Daoy (cell line): Measurements from ENCODE around the gene OLFM2. TPM values are rescaled to one million over a fixed set of nuclear protein-coding genes. Genes with fewer than 3 reads are reported as not detected.
"Not testable (repeated sequence)": the region's sequence is repeated elsewhere in the genome, so short reads cannot be mapped to it uniquely, and the experiment has no call there.

Experiments used
- DNase-seq: peaks from one replicate; pipeline ENCODE4 v3.0.0-alpha.2; 2015; ENCODE audit warnings: low read depth
- total RNA-seq: library from RNA; depleted of rRNA; stranded (reverse); fragments of >200 nt; shearing (Covaris generic); gene quantifications from 2 replicates; pipeline ENCODE4 v1.2.3, GENCODE V29; 2014; rRNA removed

The OLFM2 gene
- total RNA-seq, 1 experiment from 2014 or later: 15.7 TPM

DNA sequence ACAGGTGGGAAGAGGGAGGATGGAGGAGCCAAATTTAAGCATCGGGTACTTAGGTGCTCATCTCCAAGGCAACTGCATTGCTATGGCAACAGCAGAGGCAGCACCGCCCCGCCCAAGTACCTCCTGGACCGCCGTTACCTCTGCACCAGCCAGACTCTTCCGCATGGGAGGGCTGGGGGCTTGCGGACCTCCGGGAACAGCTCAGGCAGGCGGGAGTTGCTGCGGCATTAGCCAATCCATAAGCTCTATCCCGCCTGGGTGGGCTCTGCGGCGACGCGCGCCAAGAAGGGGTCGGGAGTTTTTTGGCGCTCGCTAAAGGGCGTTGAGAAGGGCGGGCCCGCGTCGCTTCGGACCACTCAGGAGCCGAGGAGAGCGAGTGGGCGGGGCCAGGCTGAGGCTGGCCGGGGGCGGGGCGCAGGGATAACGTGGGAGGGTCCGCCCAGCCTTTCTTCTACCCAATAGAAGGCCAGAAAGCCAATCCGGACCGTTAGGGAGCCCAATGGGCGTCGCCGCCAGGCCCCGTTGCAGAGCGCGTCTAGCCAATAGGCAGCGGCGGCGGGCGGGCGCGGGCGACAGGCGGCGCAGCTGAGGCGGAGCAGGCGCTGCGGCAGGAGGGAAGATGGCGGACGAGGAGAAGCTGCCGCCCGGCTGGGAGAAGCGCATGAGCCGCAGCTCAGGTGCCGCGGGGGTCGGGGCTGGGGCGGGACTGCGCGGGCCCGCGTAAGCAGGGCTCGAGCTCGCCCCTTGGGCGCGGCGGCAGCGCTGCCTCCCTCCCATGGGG is 101.4 kb downstream of the OLFM2 start, which contains the start of gene PIN1:
Gene PIN1, plus strand, starts transcription at position 593 of the 781 bp plus-strand sequence. Its CDS starts 27 bp downstream, at position 620.
- DNase-seq: peak; percentile 99

DNA sequence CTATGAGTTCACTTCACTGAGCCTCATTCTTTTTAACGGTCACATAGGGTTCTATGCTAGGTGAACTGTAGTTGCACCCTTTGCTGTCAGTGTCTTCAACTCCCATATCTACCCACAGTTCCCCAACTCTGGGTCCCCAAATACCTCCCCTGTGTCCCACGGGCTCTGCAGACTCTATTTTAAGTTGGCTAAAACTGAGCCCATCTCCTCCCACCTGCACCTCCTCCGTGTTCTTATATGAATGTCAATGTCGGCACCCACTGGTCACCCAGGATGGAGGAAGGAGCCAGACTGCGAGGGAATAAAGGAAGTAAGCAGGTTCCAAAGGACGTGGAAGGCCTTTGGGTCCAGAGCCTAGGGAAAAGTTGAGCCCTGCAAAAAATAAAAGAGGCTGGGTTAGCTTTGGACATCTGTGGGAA is 102.0 kb downstream of the OLFM2 start:
- no peak for DNase-seq

DNA sequence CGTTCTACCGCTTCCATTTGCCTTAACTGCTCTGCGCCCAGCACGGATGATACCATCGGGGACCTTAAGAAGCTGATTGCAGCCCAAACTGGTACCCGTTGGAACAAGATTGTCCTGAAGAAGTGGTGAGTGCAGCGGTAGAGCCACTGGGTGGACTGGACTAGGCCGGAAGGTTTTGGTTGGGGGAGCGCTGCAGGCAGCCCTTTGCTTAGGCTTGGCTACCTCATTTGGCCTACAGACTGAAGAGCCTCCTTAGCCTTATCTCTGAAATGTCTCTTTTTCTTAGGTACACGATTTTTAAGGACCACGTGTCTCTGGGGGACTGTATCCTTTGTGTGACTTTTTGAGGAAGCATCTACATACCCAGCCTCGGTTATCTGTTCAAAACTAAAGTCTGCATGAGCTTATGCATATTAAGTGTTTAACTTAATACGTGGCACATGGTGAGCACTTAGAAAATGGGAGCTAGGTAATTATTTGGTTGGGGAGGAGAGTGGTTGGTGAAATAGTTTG is 107.7 kb downstream of the OLFM2 start:
- DNase-seq: no peak

DNA sequence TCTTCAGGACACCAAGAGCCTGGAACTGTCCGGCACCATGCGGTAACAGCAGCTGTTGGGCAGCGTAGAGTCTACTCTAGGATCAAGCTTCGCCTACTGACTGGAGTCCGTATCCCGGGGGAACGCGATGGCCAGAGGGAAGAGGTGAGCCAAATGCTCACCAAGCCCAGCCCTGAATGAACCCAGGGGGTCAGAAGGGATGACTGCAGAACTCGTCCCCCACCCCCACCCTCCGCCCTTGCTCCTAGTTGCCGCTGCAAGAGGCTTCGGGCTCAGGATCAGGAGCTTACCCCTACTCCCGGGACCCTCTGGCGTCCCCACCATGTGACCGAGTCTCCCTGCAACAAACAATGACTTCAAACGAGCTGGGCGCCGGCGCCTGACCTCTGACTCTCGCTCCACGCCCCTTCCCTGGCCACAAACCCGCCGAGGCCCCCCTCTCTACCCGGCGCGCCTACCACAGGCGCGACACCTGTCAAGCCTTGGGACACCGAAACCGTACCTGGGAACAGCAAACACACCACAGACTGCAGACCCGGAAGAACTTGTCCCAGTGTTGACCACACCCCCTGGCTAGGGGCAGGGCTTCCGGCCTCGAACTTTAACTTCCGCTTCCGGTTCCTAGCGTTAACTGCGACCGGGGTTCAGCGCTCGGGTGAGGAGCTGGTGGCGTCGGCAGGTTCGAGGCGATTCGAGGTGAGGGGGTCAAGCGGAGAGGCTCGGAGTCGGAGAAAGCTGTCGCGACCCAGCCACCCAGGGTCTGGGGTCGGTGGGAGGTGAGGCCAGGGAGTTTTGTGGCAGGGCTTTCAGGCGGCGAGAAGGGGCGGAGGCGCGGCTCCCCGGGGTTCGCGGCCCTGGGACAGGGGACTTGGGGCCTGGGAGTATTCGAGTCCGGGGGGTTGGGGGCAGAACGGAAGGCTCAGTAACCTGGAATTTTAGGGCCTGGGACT is 108.8 kb downstream of the OLFM2 start, which contains the start of gene UBL5:
Gene UBL5, plus strand, starts transcription at position 630 of the 950 bp plus-strand sequence. CDS start 420 bp downstream, outside the sequence.
- DNase-seq: peak; percentile 91

DNA sequence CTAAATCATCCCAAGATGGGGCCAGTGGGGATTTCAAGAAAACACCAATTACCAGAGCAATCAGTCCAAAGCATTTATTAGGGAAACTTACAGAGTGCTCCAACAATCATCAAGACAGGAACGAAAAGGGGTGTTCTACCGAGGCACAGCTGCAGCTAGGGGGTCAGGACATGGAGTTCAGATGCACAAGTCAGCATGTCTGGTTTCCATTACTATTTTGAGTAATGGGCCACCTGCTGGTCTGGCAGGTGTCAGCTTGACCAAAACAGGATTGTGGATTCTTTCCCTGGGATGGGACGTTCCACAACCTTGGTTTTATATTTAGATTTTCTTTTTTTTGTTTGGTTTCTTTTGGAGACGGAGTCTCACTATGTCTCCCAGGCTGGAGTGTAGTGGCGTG is 112.5 kb downstream of the OLFM2 start:
- DNase-seq: no peak

DNA sequence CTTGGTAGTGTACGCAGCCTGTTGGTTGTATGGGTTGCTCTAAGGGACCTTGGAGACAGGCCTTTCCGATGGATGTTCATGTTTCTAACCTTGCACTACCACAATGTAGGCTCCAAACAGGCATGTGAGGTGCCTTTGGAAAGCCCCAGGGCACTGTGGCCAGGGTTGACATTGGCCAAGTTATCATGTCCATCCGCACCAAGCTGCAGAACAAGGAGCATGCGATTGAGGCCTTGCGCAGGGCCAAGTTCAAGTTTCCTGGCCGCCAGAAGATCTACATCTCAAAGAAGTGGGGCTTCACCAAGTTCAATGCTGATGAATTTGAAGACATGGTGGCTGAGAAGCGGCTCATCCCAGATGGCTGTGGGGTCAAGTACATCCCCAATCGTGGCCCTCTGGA is 116.3 kb downstream of the OLFM2 start:
- not testable (repeated sequence) for DNase-seq

DNA sequence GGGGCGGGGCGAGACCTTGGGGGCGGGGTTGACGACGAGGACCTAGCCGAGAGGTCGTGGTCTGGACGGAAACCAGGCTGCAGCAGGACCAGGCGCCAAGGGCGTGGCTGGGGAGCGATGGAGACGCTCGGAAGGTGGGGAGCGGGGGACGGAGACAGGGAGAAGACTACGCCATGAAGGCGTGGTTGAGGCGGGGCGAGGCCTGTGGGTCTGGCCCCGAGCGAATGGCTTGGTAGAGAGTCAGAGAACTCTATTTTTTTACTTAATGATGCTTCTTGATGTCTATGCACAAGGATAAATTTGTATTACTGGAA is 116.8 kb downstream of the OLFM2 start:
- no peak for DNase-seq

DNA sequence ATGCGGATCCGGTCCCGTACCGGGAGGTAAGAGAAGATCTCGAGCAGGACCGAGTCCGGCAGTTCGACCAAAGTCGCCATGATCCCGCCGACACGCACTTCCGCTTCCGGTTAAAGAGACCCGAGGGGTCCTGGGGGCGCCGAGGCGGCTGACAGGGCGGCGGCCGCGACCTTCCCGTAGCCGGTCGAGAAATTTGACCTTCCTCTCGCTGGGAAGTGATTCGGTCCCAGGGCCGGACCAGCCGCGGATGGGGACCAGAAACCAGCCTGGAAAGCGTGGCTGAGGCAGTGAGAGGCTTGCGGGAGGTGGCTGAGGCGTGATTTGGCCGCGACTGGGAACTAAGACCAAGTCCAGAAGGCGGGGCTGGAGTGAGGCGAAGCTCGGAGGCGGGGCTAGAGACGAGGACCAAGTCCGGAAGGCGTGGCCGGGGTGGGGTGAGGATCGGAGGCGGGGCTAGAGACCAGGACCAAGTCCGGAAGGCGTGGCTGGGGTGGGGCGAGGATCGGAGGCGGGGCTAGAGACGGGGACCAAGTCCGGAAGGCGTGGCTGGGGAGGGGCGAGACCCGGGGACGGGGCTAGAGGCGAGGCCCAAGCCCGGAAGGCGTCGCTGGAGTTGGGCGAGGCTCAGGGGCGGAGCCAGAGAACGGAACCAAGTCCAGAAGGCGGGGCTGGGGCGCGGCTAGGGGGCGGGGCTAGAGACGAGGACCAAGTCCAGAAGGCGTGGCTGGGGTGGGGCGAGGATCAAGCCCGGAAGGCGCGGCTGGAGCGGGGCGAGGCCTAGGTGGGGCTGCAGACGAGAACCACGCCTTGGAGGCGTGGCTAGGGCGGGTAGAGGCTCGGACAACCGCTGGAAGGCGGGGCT is 117.3 kb downstream of the OLFM2 start, which contains the start of gene FBXL12:
Gene FBXL12, minus strand, starts transcription at position 346 of the 862 bp plus-strand sequence. Its CDS starts 266 bp downstream, at position 80.
- DNase-seq: peak; percentile 100

DNA sequence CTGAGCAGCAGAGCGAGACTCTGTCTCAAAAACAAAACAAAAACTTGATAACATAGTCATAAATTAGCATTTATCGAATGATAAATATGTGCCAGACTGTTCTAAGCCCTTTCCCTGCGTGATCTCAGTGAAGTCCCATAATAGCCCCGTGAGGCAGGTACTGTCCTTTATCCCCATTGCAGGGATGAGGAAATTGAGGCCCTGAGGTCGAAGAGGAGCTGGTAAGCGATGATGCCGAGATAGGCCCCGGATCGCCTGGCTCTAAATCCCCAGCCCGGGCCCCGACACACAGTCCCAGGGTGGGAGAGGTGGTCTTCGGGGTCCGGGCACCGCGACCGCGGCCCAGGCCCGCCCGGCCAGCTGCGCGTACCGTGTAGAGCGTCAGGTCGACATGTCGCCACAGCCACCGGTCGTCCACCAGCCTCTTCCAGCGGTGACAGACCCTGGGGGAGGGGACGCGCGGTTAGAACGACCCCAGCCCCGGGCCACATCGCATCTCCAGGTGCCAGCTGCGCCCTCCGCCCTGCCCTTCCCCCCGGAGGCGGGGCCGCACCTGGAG is 118.1 kb downstream of the OLFM2 start:
- no peak for DNase-seq

DNA sequence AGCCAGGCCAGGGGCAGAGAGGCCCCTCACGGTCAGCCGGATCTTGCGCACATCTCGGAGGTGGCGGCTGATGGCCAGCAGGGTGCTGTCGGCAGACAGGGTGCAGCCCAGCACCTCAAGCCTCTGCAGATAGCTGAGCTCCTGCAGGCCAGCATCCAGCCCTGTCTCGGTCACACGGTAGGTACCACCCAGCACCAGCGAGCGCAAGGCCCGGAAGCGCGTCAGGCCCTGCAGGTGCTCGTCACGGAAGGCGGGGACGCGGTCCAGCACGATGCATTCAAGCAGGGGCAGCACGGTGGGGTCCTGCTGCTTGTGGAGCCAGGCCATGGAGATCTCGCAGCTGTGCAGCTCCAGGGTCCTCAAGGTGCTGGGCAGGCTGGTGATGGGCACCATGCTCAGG is 125.2 kb downstream of the OLFM2 start:
- no peak for DNase-seq

DNA sequence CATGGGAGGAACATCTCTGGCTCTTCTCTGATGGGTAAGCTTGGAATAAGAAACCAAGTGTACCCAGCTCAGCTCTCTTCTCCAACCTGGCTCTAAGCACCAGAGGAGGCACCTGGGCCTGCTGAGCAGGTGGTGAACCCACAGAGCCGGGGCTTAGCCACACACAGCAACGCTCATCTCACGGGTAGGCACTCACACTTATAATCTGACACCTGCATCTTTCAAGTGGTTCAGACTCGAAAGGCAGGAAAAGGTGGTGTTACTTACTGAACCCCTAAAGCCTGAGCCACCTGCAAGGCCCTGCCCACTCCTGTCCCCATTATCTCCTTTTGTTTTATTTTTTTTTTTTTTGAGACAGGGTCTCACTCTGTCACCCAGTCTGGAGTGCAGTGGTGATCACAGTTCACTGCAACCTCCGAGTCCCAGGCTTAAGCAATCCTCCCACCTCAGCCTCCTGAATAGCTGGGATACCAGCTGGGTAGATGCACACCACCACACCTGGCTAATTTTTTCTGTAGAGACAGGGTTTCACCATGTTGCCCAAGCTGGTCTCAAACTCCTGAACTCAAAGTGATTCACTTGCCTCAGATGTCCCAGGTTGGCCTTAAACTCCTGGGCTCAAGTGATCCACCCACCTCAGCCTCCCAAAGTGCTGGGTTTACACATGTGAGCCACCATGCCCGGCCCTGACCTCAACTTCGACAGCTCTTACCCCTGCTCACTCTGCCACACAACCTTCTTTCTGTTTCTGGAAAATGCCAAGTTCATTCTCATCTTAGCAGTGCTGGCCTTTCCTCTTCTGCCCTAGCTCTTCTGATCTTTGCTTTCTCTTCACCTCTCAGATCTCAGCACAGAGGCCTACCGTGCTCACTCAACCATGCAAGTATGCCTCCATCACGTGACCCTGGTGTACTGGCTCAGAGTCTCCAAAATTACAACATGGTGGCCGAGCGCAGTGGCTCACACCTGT is 127.2 kb downstream of the OLFM2 start:
- DNase-seq: no peak

DNA sequence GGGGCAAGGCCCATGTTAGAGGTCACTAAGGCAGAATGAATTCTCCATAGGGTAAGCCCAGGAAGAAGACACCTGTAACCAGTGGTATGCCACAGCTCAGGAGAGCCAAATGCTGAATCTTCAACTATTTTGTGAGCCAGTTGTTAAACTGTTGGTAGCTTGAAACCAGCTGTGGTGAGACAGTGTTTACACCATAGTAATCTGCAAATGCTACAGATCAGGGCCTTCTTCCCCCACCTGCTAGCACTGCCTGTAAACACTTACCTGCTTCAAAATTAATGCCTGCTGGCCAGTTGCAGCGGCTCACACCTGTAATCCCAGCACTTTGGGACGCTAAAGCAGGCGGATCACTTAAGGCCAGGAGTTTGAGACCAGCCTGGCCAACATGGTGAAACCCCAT is 129.5 kb downstream of the OLFM2 start:
- DNase-seq: no peak

Other genes with a start within 250 kb of the OLFM2 start
- 1.5 and 2.1 TPM in 2 replicates for gene ZNF846, start 167.8 kb downstream of the OLFM2 start, total RNA-seq
- gene FBXL12, start 117.4 kb downstream of the OLFM2 start, total RNA-seq: 9.0 and 13.9 TPM in 2 replicates
- gene UBL5, start 108.6 kb downstream of the OLFM2 start, total RNA-seq: 467 and 704 TPM in 2 replicates
- gene PIN1, start 101.2 kb downstream of the OLFM2 start, total RNA-seq: 127 and 131 TPM in 2 replicates
- gene COL5A3, start 74.0 kb upstream of the OLFM2 start, total RNA-seq: 2.8 and 4.1 TPM in 2 replicates
- gene RDH8, start 77.0 kb upstream of the OLFM2 start, total RNA-seq: not detected in 2 replicates
- gene SHFL, start 149.8 kb upstream of the OLFM2 start, total RNA-seq: 11.1 and 11.4 TPM in 2 replicates
- gene ANGPTL6, start 166.2 kb upstream of the OLFM2 start, total RNA-seq: 0.69 TPM in 1 of 2 replicates, not detected in the other
- gene PPAN, start 169.8 kb upstream of the OLFM2 start, total RNA-seq: 55.3 and 68.6 TPM in 2 replicates
- 3.4 and 3.6 TPM in 2 replicates for gene P2RY11, start 175.2 kb upstream of the OLFM2 start, total RNA-seq
- 376 and 400 TPM in 2 replicates for gene EIF3G, start 183.4 kb upstream of the OLFM2 start, total RNA-seq